MCF 10A (cell line): Measurements from ENCODE around the gene PPY. TPM values are rescaled to one million over a fixed set of nuclear protein-coding genes. Genes with fewer than 3 reads are reported as not detected.

Experiments
- BruUV-seq: library from RNA; stranded (reverse); fragments of 400-500 nt; replicated peaks from 2 replicates; lab custom pipeline; 2021; lab: Mats Ljungman, UMichigan
- CTCF ChIA-PET: fragments of 300-600 bp; sonication (Branson Sonifier 250); formaldehyde crosslinking; extraction: SDS; loops from one replicate; lab custom pipeline; 2021; ENCODE audit warnings: antibody characterized with exemption, inconsistent platforms; lab: Yijun Ruan, JAX
- POLR2A ChIA-PET: fragments of 300-600, 350-650 bp; sonication (Branson Sonifier 250); formaldehyde crosslinking; extraction: SDS; loops from one replicate; lab custom pipeline; 2020; ENCODE audit warnings: antibody characterized with exemption, inconsistent platforms; lab: Yijun Ruan, JAX
- DNase-seq: peaks from one replicate; pipeline ENCODE4 v3.0.0-alpha.2; 2018; ENCODE audit not compliant: unreplicated experiment
- H3K27ac Mint-ChIP-seq: one replicate; pipeline ENCODE4 v1.8.0; 2022; ENCODE audit warnings: mild to moderate bottlenecking, low read depth, mixed read lengths; ENCODE audit not compliant: unreplicated experiment
- H3K27me3 Mint-ChIP-seq: one replicate; pipeline ENCODE4 v1.8.0; 2022; ENCODE audit warnings: mixed read lengths; ENCODE audit not compliant: insufficient read depth, unreplicated experiment
- H3K36me3 Mint-ChIP-seq: one replicate; pipeline ENCODE4 v1.8.0; 2022; ENCODE audit warnings: mild to moderate bottlenecking, moderate library complexity, mixed read lengths; ENCODE audit not compliant: insufficient read depth, unreplicated experiment
- H3K4me1 Mint-ChIP-seq: one replicate; pipeline ENCODE4 v1.8.0; 2022; ENCODE audit warnings: mixed read lengths; ENCODE audit not compliant: insufficient read depth, unreplicated experiment
- H3K4me3 Mint-ChIP-seq: one replicate; pipeline ENCODE4 v1.8.0; 2022; ENCODE audit warnings: mild to moderate bottlenecking, moderate library complexity, mixed read lengths; ENCODE audit not compliant: unreplicated experiment
- H3K9me3 Mint-ChIP-seq: one replicate; pipeline ENCODE4 v1.8.0; 2022; ENCODE audit warnings: mixed read lengths; ENCODE audit not compliant: unreplicated experiment
- intact Hi-C: fragments of 100-400 bp; cut with micrococcal nuclease; formaldehyde crosslinking; loops from 2 replicates; pipeline ENCODE4 v1.14.1; 2022
- total RNA-seq: library from RNA; stranded (reverse); gene quantifications from 2 replicates; pipeline ENCODE4 v1.2.3, GENCODE V29; 2022
- TF ChIP-seq, protein P1 (sequence below): fragments of 200-600 bp; IDR thresholded peaks from one replicate; pipeline ENCODE4 v1.8.0; 2022; ENCODE audit warnings: antibody characterized with exemption, mild to moderate bottlenecking; ENCODE audit not compliant: unreplicated experiment

The PPY gene
- total RNA-seq, 1 experiment from 2014 or later: not detected

DNA sequence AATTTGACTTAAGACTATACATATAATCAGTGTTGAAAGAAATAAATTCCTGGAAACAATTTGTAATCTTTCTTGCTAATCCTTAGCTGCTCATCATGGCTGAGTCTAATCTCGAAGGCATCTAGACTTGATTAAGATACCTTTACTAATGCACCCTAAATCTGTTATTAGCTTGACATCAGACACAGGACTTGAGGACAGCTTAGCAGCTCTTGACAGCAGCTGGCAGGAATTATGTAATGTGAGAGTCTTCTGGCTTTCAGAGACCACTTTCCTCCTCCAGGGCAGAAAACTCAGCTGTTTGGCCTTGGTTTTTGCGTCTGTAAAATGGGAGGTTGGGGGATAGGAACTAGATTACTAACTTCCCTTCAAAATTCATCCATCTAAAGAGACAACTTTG is 27.8 kb downstream of the PPY start:
- CTCF ChIA-PET: interaction anchor here (1.2 to 1.3 kb wide), 2 partner anchors 29 to 36 kb away, joined by 3 to 9 read pairs; no protein-coding TSS in a partner anchor
- no peaks in the 10 kb centered on the region for H3K36me3 Mint-ChIP-seq
- BruUV-seq: no TSS peak
- H3K9me3 Mint-ChIP-seq: no peaks in the 10 kb centered on the region
- no peak overlapping the region for H3K27ac Mint-ChIP-seq
- H3K4me1 Mint-ChIP-seq: no peaks in the 10 kb centered on the region
- TF ChIP-seq, protein P1, sequence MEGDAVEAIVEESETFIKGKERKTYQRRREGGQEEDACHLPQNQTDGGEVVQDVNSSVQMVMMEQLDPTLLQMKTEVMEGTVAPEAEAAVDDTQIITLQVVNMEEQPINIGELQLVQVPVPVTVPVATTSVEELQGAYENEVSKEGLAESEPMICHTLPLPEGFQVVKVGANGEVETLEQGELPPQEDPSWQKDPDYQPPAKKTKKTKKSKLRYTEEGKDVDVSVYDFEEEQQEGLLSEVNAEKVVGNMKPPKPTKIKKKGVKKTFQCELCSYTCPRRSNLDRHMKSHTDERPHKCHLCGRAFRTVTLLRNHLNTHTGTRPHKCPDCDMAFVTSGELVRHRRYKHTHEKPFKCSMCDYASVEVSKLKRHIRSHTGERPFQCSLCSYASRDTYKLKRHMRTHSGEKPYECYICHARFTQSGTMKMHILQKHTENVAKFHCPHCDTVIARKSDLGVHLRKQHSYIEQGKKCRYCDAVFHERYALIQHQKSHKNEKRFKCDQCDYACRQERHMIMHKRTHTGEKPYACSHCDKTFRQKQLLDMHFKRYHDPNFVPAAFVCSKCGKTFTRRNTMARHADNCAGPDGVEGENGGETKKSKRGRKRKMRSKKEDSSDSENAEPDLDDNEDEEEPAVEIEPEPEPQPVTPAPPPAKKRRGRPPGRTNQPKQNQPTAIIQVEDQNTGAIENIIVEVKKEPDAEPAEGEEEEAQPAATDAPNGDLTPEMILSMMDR: no peak
- H3K27me3 Mint-ChIP-seq: no peaks in the 10 kb centered on the region
- intact Hi-C loops: no loop called here
- no peak for DNase-seq
- POLR2A ChIA-PET: no interaction called here
- no peak overlapping the region for H3K4me3 Mint-ChIP-seq

DNA sequence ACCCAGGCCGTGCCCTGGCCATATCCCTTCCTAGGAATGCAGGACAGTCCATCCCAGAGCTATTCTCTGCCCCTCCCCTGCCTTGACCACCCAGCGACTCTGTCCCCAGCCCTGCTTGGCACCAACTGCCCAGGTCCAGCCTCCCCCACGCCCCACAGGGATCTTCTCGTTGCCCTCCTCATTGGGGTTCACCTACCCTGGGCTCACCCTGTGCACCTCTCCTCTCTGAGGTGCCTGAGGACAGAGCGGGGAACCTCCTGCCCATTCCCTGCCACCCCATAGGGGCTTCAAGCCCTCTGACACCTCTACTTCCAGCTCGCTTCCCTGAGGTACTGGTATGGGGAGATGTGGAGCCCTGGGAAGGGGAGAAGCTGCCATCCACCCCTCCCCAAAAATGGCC is 28.7 kb downstream of the PPY start:
- H3K36me3 Mint-ChIP-seq: no peaks in the 10 kb centered on the region

DNA sequence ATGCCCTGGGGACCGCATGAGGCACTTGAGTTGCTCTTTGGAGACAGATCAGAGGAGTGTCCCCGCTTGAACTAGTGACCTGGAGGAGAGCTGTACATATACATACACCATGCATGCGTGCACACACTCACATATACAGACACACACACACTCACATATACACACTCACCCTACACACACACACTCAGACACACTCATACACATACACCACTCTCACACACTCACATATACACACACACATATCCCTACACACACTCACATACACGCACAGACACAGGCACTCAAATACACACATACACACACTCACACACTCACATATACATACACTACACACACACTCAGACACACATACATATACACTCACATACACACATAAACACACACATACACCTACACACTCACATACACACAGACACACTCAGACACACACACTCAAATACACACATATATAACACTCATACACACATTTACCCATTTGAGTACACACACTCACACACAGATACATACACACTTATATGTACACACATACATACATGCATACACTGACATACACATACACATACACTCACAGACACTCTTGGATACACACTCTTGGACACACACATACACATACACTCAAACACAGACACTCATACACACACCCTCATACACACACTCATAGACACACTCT is 29.5 kb downstream of the PPY start:
- no peaks in the 10 kb centered on the region for H3K36me3 Mint-ChIP-seq
- TF ChIP-seq, protein P1: no peak
- H3K9me3 Mint-ChIP-seq: no peaks in the 10 kb centered on the region
- intact Hi-C loops: no loop called here
- no peaks in the 10 kb centered on the region for H3K27me3 Mint-ChIP-seq
- H3K27ac Mint-ChIP-seq: no peak overlapping the region
- no peak for DNase-seq
- no TSS peak for BruUV-seq
- no peak overlapping the region for H3K4me3 Mint-ChIP-seq
- ChIA-PET CTCF (interaction anchor here (0.6 to 7.7 kb wide), 3 partner anchors 34 to 152 kb away, joined by 3 to 39 read pairs (median 3); no protein-coding TSS in a partner anchor), POLR2A (no interaction called here)
- H3K4me1 Mint-ChIP-seq: no peaks in the 10 kb centered on the region

More for the DNA sequence above, 28.7 kb downstream of the PPY start:
- Mint-ChIP-seq H3K4me1 (no peaks in the 10 kb centered on the region), H3K4me3 (no peak overlapping the region), H3K9me3 (no peaks in the 10 kb centered on the region), H3K27ac (no peak overlapping the region), H3K27me3 (no peaks in the 10 kb centered on the region)
- TF ChIP-seq, protein P1: no peak
- CTCF ChIA-PET: interaction anchor here (0.5 to 1.3 kb wide), 3 partner anchors 30 to 82 kb away, joined by 3 to 9 read pairs (median 3); no protein-coding TSS in a partner anchor
- BruUV-seq: no TSS peak
- no peak for DNase-seq
- intact Hi-C loops: no loop called here
- POLR2A ChIA-PET: no interaction called here

DNA sequence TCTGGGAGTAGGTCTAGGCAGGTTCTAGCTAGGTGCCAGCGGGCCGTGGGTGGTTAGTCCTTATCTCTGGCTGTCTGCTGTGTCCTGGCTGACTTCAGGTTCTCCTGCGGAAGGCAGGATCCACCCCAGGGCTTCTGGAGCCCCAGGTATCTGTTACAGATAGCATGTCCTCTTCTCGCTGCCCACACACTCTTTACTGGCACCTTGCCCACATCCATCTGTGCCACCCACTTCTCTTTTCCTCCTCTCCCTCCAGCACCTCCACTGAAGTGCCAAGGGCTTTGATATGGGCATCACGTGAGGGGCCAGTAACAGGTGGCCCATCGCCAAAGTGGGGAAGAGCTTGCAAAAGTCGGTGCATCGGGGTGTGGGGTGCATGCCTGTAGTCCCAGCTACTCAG is 30.4 kb downstream of the PPY start:
- Mint-ChIP-seq H3K27ac (no peak overlapping the region), H3K36me3 (no peaks in the 10 kb centered on the region), H3K27me3 (no peaks in the 10 kb centered on the region), H3K4me3 (no peak overlapping the region), H3K4me1 (no peaks in the 10 kb centered on the region), H3K9me3 (no peaks in the 10 kb centered on the region)
- CTCF ChIA-PET: interaction anchor here (0.6 to 7.7 kb wide), 5 partner anchors 33 to 151 kb away, joined by 3 to 39 read pairs (median 4); no protein-coding TSS in a partner anchor
- BruUV-seq: no TSS peak
- POLR2A ChIA-PET: no interaction called here
- DNase-seq: no peak
- TF ChIP-seq, protein P1: no peak
- intact Hi-C loops: no loop called here
